K562 (cell line): ENCODE measurements around the gene FYB1. TPM values are rescaled to one million over a fixed set of nuclear protein-coding genes. Genes with fewer than 3 reads are reported as not detected.

Experiments
- ATAC-seq: fragments of 200-7000 bp; cut with Tn5 transposase; 3 replicates; pipeline ENCODE4 v1.9.1; 2020; ENCODE audit warnings: moderate library complexity
- BruUV-seq: library from RNA; stranded (reverse); fragments of 400-500 nt; replicated peaks from 2 replicates; lab custom pipeline; 2021; lab: Mats Ljungman, UMichigan
- CTCF ChIA-PET: fragments of 300-600 bp; formaldehyde crosslinking; extraction: SDS; loops from one replicate; lab custom pipeline; 2021; ENCODE audit warnings: low intra/inter-chr PET ratio; lab: Yijun Ruan, JAX
- POLR2A ChIA-PET: fragments of 300-600, 350-650 bp; sonication (Branson Sonifier 250); formaldehyde crosslinking; extraction: SDS; loops from one replicate; lab custom pipeline; 2021; ENCODE audit warnings: antibody characterized with exemption, inconsistent platforms; lab: Yijun Ruan, JAX
- DNase-seq, 4 experiments: peaks; one replicate each; pipeline versions ENCODE4 v3.0.0 to v3.0.0-alpha.2; 2011 to 2018; ENCODE audit warnings: low spot score in 3 of 4, mixed read lengths in 3 of 4; ENCODE audit errors: extremely low read depth in 1 of 4
- FAIRE-seq: peaks from 2 replicates; lab custom pipeline; 2011; peaks lifted over from hg19 to GRCh38; lab: Jason Lieb, UNC
- H2AFZ ChIP-seq: 2 replicates; pipeline ENCODE4 v1.6.0; 2011; ENCODE audit warnings: low read depth, low read length, control low read depth, inconsistent platforms
- H3K27ac ChIP-seq: fragments of 200-600 bp; 3 replicates; pipeline ENCODE4 v1.8.0; 2011; ENCODE audit warnings: low read depth, mild to moderate bottlenecking, control low read depth, inconsistent platforms, low read length, moderate library complexity, mixed read lengths; ENCODE audit errors: extremely low read depth
- H3K27me3 ChIP-seq, 2 experiments: fragments of 300-600 bp in 1 of 2; 2 replicates in 1 of 2; 3 replicates in 1 of 2; pipeline versions ENCODE4 v1.6.0 to v1.8.0; 2011; ENCODE audit warnings: inconsistent platforms in 2 of 2, low read length in 2 of 2, mild to moderate bottlenecking in 1 of 2, mixed read lengths in 1 of 2, moderate library complexity in 1 of 2; ENCODE audit not compliant: control insufficient read depth in 2 of 2, insufficient read depth in 2 of 2
- H3K36me3 ChIP-seq: fragments of 300-600 bp; 3 replicates; pipeline ENCODE4 v1.8.0; 2011; ENCODE audit warnings: mild to moderate bottlenecking, low read length, inconsistent platforms; ENCODE audit not compliant: control insufficient read depth, insufficient read depth
- H3K4me1 ChIP-seq, 2 experiments: fragments of 200-600 bp in 1 of 2; replicated peaks in 1 of 2; 2 replicates in 1 of 2; 3 replicates in 1 of 2; pipeline versions ENCODE4 v1.5.1 to v1.8.0; 2011; ENCODE audit warnings: inconsistent platforms in 2 of 2, low read length in 2 of 2, mild to moderate bottlenecking in 1 of 2, mixed read lengths in 1 of 2, moderate library complexity in 1 of 2; ENCODE audit not compliant: control insufficient read depth in 2 of 2, insufficient read depth in 2 of 2
- H3K4me2 ChIP-seq: 2 replicates; pipeline ENCODE4 v1.6.1; 2011; ENCODE audit warnings: low read length, control low read depth, inconsistent platforms, mixed read lengths; ENCODE audit not compliant: insufficient read depth
- H3K4me3 ChIP-seq: fragments of 200-600 bp; sonication (generic), shearing (Covaris generic); 2 replicates; pipeline ENCODE4 v1.5.1; 2016; ENCODE audit warnings: control low read depth, inconsistent platforms
- H3K79me2 ChIP-seq: fragments of 200-600 bp; 3 replicates; pipeline ENCODE4 v1.8.0; 2011; ENCODE audit warnings: low read length, inconsistent platforms; ENCODE audit not compliant: control insufficient read depth, insufficient read depth
- H3K9ac ChIP-seq, 2 experiments: 2 replicates each; pipeline versions ENCODE4 v1.6.0 to v1.6.1; 2011; ENCODE audit warnings: low read depth in 2 of 2, low read length in 2 of 2, control low read depth in 1 of 2, inconsistent platforms in 1 of 2, mild to moderate bottlenecking in 1 of 2, mixed read lengths in 1 of 2; ENCODE audit not compliant: insufficient read depth in 1 of 2
- H3K9me1 ChIP-seq: one replicate; pipeline ENCODE4 v1.6.0; 2011; ENCODE audit warnings: inconsistent platforms, mild to moderate bottlenecking, low read length, moderate library complexity; ENCODE audit not compliant: control insufficient read depth, insufficient read depth
- H3K9me3 ChIP-seq: replicated peaks from 2 replicates; pipeline ENCODE4 v1.5.1; 2011; ENCODE audit warnings: low read depth, low read length, inconsistent platforms; ENCODE audit not compliant: control insufficient read depth, insufficient read depth
- H4K20me1 ChIP-seq: replicated peaks from 2 replicates; pipeline ENCODE4 v1.6.1; 2011; ENCODE audit warnings: low read length, inconsistent platforms, mixed read lengths; ENCODE audit not compliant: control insufficient read depth, insufficient read depth
- BRD9 ChIP-seq: fragments of 450-650 bp; IDR thresholded peaks from 2 replicates; pipeline ENCODE4 v1.6.1; 2018; ENCODE audit warnings: low read depth; ENCODE audit not compliant: partially characterized antibody
- CTBP1 ChIP-seq: fragments of 450-650 bp; IDR thresholded peaks from 2 replicates; pipeline ENCODE4 v1.6.1; 2016; ENCODE audit warnings: borderline replicate concordance
- FUS ChIP-seq: fragments of 200-400 bp; formaldehyde crosslinking; optimal IDR thresholded peaks from 2 replicates; pipeline ENCODE3; 2017; ENCODE audit warnings: low read depth, low read length
- GATAD2A ChIP-seq: fragments of 450-650 bp; IDR thresholded peaks from 2 replicates; pipeline ENCODE4 v1.6.1; 2017
- HMGN3 ChIP-seq: IDR thresholded peaks from 2 replicates; pipeline ENCODE4 v1.6.1; 2011; ENCODE audit warnings: borderline replicate concordance, low read depth, mild to moderate bottlenecking, mixed read lengths, low read length; ENCODE audit not compliant: insufficient read length; ENCODE audit errors: extremely low read depth
- NR3C1 ChIP-seq: sonication (generic); formaldehyde crosslinking; IDR thresholded peaks from 2 replicates; pipeline ENCODE4 v1.8.1; 2022; ENCODE audit warnings: missing genetic modification reagents
- RAD21 ChIP-seq, 2 experiments: fragments of 250-450 bp in 1 of 2; fragments of 450-650 bp in 1 of 2; sonication (Bioruptor Pico) in 1 of 2; formaldehyde crosslinking in 1 of 2; IDR thresholded peaks in 1 of 2; conservative IDR thresholded peaks in 1 of 2; 2 replicates each; pipeline versions ENCODE4 v1.4.0 to v1.8.0; 2020 to 2022; ENCODE audit warnings: mild to moderate bottlenecking in 2 of 2, moderate library complexity in 1 of 2
- RAD51 ChIP-seq: fragments of 450-650 bp; IDR thresholded peaks from 2 replicates; pipeline ENCODE4 v1.7.1; 2016; ENCODE audit warnings: low read depth, mild to moderate bottlenecking, borderline replicate concordance
- RHOXF2B ChIP-seq: fragments of 250-450 bp; sonication (Bioruptor Pico); conservative IDR thresholded peaks from 2 replicates; pipeline ENCODE4 v1.5.1; 2021
- TBL1XR1 ChIP-seq, 2 experiments: IDR thresholded peaks; 2 replicates each; pipeline ENCODE4 v1.6.1; 2012; ENCODE audit warnings: improper control_type of control experiment in 2 of 2, low read length in 2 of 2, mild to moderate bottlenecking in 1 of 2
- ZEB2 ChIP-seq: fragments of 450-650 bp; IDR thresholded peaks from 2 replicates; pipeline ENCODE4 v1.6.1; 2016
- WGBS: fragments of 100-300 bp; shearing (Covaris generic); methylation state at CpG from one replicate; pipeline ENCODE4 v1.1.6; 2016; ENCODE audit warnings: low coverage, mixed read lengths; ENCODE audit not compliant: insufficient coverage; ENCODE audit errors: missing lambda C conversion rate; 5-methylcytosine and 5-hydroxymethylcytosine counted together
- in situ Hi-C: fragments of 300-500 bp; cut with MboI; formaldehyde crosslinking; loops from 4 replicates; pipeline ENCODE4 v1.15.0; 2018; ENCODE audit warnings: inconsistent platforms, mixed read lengths
- intact Hi-C: fragments of 100-400 bp; cut with micrococcal nuclease; formaldehyde crosslinking; loops from 2 replicates; pipeline ENCODE4 v1.14.2; 2022
- polyA plus RNA-seq, 8 experiments: library from polyadenylated mRNA; depleted of rRNA in 4 of 8; stranded (reverse) in 5 of 8; unstranded in 3 of 8; fragments of >200 nt; fragmentation: Nextera tagmentation in 2 of 8; fragmentation: Illumina TruSeq in 1 of 8; extraction: Ambion mirVana in 2 of 8; extraction: Trizol in 1 of 8; gene quantifications; 2 replicates each; pipeline versions ENCODE4 v1.2.1 to v1.2.3, GENCODE V29; 2011 to 2014; ENCODE audit warnings: inconsistent platforms in 1 of 8, missing spikeins in 1 of 8
- total RNA-seq, 7 experiments: library from RNA; depleted of rRNA in 6 of 7; stranded (reverse); fragments of >200 nt in 6 of 7; fragmentation: Illumina TruSeq in 2 of 7; extraction: Trizol in 2 of 7; gene quantifications; 2 replicates each; pipeline versions ENCODE4 v1.2.1 to v1.2.3, GENCODE V29; 2011 to 2021; ENCODE audit warnings: low replicate concordance in 1 of 7

The FYB1 gene
- total and polyA plus RNA-seq, 9 of the 15 experiments (the other 6 are each of a cell fraction or from before 2014, with no cell fraction given), result 4.7 to 31.5 (median 9.7) TPM

DNA sequence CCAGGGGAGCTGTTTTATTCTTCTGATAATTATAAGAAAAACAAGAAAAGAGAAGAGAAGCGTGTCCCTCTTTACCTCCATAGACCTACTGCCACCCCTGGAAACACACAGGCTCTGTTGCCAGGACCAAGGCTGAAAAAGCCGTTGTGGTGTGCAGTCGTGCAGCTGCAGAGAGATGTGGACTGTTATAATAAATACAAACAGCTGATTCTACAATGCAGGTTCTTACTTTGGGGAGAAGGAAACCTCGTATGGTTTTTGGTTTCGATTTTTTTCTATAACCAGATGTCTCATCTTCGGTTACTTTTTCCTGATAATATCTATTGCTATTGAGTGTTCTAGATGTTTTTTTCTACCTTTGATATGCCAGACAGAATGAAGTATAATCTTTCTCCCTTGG is 28.1 kb downstream of the FYB1 start:
- BruUV-seq, result no TSS peak
- CTCF ChIA-PET, result no interaction called here
- H3K9ac ChIP-seq, result peak overlapping the region in 1 of 2 experiments; percentile 21; a peak in 1 of 4 replicates
- peak overlapping the region; percentile 61 for H2AFZ ChIP-seq
- H3K36me3 ChIP-seq, result no peaks in the 10 kb centered on the region
- FAIRE-seq, result no peak
- DNase-seq, result peak in 1 of 4 experiments; percentile 13
- peak overlapping the region; percentile 34; the same call in 2 of the 3 replicates for H3K27ac ChIP-seq
- no peak overlapping the region for H3K4me3 ChIP-seq
- WGBS, result 15% methylated on average over 6 of the region's 6 CpGs
- no peak for ATAC-seq
- H4K20me1 ChIP-seq, result no peaks in the 10 kb centered on the region
- no peaks in the 10 kb centered on the region for H3K9me1 ChIP-seq
- peak overlapping the region; percentile 26; the same call in 1 of the 2 replicates for H3K4me2 ChIP-seq
- no peaks in the 10 kb centered on the region for H3K27me3 ChIP-seq
- intact Hi-C loops, result no loop called here
- H3K4me1 ChIP-seq, result peaks cover 19 to 95% of the 10 kb centered on the region in 2 experiments; a peak in 4 of 5 replicates
- in situ Hi-C loops, result no loop called here
- TF ChIP-seq HMGN3 (no peak), BRD9 (no peak), ZEB2 (no peak), RAD51 (no peak), FUS (no peak), NR3C1 (CRISPR knock-in tag) (no peak), RHOXF2B (CRISPR knock-in tag) (no peak), CTBP1 (no peak), RAD21 (CRISPR knock-in tag; conservative IDR thresholded peaks at IDR 0.05 in 1 of 2, IDR thresholded peaks at IDR 0.05 in 1 of 2) (no peak), TBL1XR1 (IDR thresholded peaks at IDR 0.05; ENCODE audit: low read length in 2 of 2) (no peak), GATAD2A (no peak)
- TF ChIP-seq, all 486 proteins: peak for 0
- Histone ChIP-seq H3K9me3 (no peaks in the 10 kb centered on the region), H3K79me2 (peaks cover 11% of the 10 kb centered on the region; the same call in 1 of the 3 replicates)
- POLR2A ChIA-PET, result interaction anchor here (0.9 to 1.5 kb wide), 4 partner anchors 9 to 27 kb away, joined by 3 to 4 read pairs (median 3); no protein-coding TSS in a partner anchor
